GM15510 (cell line): ENCODE data around the gene NABP1.

ENCODE experiments used
- POLR2A ChIP-seq: IDR thresholded peaks from 3 replicates; pipeline ENCODE4 v1.6.1; 2011; ENCODE audit warnings: borderline replicate concordance; ENCODE audit not compliant: insufficient read length; ENCODE audit errors: extremely low read depth

Gene NABP1

DNA sequence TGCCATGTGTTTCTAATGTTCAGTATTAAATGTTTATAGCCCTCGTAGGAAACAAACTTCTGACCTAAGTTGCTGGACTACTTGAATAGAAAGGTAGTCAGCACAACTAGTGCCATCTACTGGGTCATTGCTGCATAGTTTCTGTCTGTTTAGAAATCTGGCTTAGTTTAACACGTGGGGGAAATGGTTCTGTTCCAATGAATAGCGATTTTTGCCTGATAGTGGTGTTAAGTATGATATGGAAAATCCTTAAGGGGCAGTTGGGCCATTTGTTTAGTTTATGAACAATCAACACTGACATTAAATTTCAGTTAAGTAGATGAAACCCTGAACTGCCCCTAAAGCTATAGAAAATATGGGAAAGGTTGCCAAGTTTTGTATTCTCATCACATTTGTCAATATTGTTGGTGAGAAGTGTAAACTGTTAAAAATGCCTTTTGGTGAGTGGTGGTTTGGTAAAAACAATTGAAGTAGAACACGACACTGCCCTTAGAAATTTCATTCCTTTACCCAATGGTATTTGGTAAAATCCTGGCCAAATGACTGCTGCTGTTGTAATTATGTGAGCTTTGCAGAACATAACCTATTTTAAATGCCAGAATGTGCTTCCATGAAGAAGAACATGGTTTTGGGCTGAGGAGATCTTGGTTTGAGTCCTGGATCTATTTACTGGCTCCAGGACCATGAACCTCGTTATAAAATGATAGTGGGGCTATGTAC lies 13.2 kb downstream of the NABP1 start:
- TF ChIP-seq POLR2A: no peak

DNA sequence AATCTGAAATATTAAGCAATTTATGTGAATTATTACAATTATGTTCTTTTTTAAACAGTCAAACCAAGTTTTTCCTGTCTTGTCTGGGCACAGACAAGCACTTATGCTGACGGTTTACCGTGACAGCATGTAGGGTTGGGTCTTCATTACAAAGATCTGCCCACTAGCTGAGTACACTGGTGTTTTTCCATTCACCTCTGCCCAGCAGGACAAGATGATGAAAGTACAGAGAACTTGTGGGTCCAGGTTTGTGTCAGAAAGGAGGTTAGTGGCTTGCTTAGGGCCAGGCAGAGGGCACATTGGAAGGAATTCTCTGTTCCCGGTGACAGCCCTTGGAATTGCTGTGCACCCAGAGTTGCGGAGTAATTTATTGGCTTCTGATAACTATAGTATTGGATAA lies 14.0 kb downstream of the NABP1 start:
- TF ChIP-seq POLR2A: no peak

DNA sequence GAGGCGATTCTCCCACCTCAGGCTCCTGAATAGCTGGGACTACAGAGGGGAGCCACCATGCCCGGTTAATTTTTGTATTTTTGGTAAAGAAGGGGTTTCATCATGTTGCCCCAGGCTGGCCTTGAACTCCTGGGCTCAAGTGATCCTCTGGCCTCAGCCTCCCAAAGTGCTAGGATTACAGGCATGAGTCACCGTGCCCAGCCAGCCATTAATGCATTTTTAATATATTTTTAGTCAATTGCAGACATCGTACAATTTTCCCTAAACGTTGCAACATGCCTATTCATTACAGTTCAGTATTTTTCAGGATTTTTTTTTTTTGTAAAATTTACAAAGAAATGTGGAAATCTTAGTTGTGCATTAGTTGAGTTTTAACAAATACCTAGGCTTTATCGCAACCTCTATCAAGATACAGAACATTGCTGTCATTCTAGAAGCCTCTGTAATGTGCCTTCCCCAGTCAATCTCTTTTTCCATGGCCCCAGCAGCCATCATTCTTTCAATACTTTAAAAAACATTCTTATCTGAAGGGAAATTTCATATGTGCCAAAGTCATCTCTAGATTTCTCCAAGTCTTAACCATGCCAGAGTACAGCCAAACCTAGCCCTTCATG lies 14.7 kb downstream of the NABP1 start:
- TF ChIP-seq POLR2A: no peak

DNA sequence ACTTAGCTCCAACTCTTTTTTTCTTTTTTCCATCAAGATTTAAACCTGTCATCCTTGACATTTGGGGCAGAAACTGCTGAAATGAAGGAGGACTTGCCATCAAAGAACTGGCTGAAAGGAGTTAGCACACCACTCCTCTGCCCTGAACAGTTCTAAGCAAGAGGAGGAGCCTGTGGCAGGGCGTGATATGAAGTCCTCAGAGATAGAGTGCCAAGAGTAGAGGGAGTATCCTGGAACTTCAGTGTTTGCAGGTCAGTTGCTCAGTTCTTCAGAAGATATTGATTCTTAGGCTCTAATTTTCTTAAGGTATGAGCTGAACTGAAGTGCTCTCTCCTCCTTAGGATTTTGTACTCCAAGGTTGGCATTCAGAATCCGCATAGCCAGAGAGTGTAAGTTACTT lies 15.2 kb downstream of the NABP1 start:
- no peak for TF ChIP-seq POLR2A

DNA sequence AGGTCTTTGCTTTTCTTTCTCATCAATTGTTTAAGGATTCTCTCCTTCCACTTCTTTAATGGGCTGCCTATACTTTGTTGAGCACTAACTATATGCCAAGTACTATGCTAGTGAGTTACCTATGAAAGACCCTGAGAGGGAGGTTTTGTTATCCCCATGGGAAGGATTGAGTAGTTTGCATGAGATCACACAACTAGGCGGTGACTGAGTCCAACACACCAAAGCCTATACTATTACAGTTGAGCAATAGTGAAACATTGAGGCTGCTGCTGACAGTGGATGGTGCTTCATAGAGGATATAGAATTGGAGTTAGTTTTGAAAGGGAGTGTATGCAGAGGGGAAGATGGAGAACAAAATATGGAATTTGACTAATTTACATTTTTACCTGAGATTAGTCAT lies 15.8 kb downstream of the NABP1 start:
- TF ChIP-seq POLR2A: no peak

DNA sequence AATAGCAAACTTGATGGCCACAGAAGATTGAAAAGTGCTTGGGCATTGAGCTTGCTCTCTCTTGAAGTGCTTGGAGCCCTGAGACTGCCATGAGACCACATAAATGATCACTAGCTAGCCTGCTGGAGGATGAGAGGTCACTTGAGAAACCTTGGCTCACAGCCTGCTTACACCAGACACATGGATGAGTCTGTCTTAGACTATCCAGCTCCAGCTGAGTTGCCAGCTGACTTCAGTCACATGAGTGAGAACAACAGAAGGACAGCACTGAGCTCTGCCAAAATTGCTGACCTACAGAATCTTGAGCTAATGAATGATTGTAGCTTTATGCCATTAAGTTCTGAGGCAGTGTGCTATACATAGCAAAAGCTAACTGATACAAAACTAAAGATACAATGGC lies 18.1 kb downstream of the NABP1 start:
- TF ChIP-seq POLR2A: no peak

DNA sequence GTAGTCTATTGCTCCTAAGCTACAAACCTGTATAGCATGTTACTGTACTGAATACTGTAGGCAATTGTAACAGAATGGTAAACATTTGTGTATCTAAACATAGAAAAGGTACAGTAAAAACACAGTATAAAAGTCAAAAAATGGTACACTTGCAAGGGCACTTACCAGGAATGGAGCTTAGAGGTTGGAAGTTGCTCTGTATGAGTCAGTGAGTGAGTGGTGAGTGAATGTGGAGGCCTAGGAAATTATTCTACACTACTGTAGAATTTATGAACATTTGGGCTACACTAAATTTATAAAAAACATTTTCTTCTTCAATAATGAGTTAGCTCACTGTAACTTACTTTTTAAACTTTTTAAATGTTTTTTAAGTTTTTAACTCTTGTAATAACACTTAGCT lies 19.0 kb downstream of the NABP1 start:
- no peak for TF ChIP-seq POLR2A

DNA sequence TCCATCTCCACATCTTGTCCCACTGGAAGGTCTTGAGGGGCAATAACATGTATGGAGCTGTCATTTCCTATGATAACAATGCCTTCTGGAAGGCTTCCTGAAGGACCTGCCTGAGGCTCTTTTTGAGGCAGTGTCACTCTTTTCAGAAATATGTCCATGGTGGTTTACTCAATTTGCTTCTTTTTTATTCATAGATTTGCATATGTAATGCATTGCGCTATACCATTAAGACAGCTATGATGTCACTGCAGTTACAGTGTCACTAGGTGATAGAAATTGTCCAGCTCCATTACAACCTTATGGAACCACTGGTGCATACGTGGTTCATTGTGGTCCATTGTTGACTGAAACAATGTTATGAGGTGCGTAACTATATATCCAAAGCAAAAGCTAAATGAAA lies 19.9 kb downstream of the NABP1 start:
- no peak for TF ChIP-seq POLR2A

DNA sequence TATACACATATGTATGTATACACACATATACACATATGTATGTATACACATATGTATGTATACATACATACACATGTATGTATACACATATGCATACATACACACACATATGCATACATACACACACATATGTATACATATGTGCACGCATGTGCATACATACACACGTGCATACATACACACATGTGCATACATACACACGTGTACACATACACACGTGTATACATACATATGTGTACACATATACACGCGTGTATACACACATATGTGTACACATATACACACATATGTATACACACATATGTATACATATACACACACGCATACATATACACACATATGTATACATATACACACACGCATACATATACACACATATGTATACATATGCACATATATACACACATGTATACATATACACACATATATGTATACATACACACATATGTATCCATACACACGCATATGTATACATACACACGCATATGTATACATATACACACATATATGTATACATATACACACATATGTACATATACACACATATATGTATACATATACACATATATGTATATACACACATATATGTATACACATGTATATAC lies 21.5 kb downstream of the NABP1 start:
- no peak for TF ChIP-seq POLR2A

DNA sequence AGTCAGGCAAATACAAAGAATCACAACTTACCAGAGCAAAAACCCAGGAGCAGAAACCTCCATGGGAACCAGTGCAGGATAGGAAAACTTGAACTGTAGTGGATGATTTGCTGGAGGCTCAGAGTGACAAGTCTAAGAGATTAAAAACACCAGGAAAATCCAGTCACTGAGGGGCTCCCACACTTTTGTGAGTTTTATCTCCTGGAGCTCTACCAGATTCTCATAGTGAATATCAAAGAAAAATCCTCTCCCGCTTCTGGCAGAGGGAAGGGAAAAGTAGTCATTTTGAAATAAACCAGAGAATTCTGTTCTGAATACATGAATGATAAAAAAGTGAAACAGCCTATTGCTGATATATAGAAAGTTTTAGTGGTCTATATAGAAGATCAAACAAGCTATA lies 23.1 kb downstream of the NABP1 start:
- no peak for TF ChIP-seq POLR2A

DNA sequence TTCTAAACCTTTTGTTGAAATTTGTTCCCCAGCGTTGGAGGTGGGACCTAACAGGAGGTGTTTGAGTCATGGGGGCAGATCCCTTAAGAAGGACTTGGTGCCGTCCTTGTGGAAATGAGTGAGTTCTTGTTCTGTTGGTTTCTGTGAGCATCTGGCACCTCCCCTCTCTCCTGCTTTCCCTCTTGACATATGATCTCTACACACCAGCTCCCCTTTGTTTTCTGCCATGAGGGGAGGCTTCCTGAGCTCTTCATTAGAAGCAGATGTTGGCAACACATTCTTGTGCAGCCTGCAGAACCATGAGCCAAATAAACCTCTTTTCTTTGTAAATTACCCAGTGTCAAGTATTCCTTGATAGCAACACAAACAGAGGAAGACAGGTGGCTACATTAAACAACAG lies 23.8 kb downstream of the NABP1 start:
- TF ChIP-seq POLR2A: no peak

DNA sequence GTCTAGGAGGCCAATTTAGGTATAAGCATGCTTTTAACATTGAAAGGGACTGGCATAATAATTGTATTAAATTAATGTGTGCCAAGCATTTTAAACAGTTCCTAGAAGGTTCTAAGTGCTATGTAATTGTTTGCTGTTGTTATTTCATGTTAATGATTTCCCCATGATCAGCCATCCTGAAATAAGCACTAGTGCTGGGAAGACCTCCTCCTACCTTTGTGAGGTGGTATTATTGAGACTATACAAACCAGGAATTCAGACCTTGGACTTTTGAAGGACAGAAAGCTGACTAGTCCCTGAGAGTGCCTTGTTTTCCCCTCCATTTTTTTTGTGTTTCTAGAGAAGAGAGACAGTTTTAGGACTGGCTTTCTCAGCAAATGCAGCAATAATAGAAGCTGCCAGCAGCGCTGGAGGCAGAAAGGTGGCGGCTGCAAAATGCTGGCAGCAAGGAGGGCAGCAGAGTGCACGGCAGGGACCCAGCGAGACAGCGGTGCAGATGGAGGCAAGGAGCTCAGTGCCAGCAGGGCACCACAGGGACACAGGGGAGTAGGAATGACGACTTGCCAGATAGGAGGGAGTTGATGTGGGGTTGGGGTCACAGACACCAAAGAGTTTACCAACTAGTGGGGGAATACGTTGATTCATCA lies 25.3 kb downstream of the NABP1 start:
- TF ChIP-seq POLR2A: no peak

DNA sequence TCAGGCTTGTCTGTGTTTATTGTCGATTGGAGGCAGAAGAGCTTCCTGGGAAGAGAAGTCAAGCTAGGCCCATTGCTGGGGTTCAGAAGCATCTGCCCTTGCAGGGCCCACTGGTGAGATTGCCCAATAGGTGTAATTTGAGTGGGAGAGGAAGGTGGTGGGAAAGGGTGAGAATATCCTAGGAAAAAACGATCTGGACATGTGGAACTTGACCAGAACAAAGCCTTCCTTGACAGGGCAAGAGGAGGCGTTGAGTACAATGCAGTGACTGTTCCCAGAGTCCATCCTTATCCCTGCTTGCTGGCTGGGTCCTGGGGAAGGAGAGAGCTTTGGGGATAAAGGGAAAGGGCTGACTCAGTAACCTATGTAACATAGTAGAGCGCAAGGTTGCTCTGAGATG lies 27.1 kb downstream of the NABP1 start:
- no peak for TF ChIP-seq POLR2A

DNA sequence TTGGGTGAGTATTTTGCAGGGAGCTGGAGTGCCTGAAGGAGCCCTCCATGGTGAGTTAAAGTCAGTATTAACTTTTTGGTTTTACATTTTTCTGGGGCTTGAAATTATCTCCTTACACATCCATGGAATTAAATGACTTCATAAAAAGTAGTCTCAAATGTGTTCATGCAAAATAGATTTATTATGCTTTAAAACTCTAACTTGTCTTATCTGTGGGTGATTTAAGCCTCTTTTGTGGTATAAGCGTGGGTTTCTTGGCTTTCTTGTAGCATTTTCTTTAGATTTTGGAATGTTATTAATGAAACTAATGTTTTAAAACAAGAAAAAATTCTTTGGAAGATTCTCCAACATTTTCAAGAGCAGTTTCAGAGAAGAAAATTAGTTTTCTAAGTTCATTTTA lies 27.8 kb downstream of the NABP1 start:
- no peak for TF ChIP-seq POLR2A

DNA sequence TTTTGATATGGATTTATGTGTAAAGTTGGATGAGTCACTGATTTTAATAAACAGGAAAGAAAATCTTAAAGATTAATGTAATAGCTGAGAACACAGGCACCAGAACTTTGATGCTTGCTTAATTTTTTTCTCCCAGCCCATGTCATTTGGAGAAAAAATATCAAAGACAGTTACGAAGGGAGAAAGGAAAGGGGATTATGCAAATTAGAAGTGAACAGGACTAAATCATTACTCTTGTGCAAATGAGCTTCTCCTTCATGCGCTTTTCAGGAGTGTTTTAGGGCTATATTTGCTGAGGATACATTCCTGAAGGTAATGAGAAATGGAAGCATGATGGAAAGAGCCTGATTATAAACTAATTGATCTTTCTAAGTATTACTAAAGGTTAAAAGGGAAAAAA lies 28.9 kb downstream of the NABP1 start:
- no peak for TF ChIP-seq POLR2A

DNA sequence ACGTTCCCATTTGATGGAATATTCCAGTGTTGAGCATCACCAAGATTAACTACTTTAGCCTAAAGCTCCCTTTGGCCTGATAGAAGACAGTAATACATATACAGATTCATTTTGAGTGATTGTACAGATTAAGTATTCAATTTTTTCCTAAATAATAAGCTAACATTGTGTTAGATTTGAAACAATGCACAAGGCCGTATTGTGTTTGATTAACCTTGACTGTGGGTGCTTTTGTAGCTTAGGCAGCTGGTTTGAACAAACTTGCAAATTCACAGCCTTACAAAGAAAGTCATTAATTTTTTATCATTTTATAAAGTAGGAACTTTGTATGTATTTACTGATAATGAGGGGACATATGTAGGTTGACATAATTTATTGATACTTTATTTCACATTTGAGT lies 29.6 kb downstream of the NABP1 start:
- no peak for TF ChIP-seq POLR2A
